HG02970 (cell line): ENCODE measurements around the gene SLC15A4.
"Not testable (repeated sequence)": the region's sequence is repeated elsewhere in the genome, so short reads cannot be mapped to it uniquely, and the experiment has no call there.

Experiments
- ATAC-seq: cut with Tn5 transposase; IDR thresholded peaks from one replicate; pipeline ENCODE4 v1.9.1; 2021; ENCODE audit warnings: mild to moderate bottlenecking, moderate library complexity, moderate number of reproducible peaks; ENCODE audit not compliant: unreplicated experiment, low FRiP score

The SLC15A4 gene

DNA sequence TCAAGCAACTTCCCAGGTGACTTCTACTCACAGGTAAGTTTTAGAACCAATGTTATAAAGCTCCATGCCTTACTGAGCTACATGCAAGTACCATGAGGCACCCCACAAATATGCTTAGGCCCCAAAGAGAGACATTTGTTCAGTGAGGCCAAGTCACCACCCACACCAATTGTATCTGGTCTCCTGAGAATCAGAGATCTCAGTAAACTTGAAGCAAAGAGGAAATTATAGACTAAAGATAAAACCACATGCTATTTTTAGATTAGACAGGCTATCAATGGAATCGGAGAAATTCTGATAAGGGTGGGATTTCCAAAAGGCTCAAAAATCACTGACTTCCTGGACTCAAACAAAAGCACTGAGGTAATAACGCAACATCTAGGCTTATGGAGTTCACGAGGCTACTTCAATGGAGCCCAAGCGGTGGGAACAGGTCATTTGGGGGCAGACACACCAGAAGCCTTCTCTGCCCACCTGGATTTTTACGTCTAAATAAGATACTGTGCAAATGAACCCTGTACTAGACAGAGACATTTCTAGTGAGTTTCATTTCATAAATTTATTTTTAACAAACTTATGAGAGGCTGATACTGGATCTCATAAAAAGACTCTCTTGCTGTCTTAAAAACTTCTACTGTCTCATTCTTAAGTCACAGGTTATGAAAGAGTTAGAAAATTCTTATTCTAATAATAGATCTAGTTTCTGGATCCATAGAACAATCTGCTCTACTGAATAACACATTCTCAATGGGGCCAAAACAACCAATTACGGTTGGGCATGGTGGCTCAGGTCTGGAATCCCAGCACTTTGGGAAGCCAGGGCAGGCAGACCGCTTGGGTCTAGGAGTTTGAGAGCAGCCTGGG is 7.7 kb downstream of the SLC15A4 start:
- no peak for ATAC-seq

- no peak for ATAC-seq
Measured at GRCh38 chr12:128814411-128815261, 9.1 kb downstream of the SLC15A4 start.

- no peak for ATAC-seq
Measured at GRCh38 chr12:128813883-128814282, 9.9 kb downstream of the SLC15A4 start.

DNA sequence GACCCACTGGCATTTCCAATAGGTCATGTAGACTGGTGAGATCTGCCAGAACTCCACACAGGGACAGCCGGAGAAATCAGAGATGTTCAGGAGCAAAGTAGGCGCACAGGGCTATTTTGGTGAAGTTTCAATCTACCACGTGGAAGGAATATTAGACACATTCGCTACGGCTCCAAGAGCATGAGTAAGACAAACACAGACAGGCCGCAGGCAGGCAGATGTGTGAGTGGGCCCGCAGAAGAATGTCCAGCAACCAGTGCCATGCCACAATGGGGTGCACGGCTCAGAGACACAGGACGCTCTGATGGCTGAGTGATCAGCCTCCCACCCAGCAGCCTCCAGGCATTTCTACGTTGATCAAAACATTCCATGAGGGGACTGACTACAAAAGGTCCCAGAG is 10.4 kb downstream of the SLC15A4 start:
- no peak for ATAC-seq

DNA sequence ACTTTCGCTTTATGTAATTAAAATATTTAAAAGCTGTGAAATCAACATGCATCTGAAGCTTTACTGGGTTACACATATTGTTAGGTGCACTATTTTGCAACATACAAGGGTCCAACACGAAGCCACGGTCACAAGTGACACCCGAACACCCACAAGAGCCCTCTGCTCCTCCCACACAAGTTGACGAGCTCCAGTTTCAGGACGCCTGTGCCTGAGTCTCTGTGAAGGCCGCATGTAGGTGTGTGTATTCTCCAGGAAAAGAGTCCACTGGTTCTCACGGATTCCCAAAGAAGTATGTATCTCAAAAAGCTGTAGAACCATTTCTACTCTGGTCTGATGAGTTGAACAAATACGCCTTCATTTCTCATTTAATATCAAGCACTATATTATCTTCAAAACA is 12.0 kb downstream of the SLC15A4 start:
- no peak for ATAC-seq

GRCh38 chr12:128810182-128811127 is 13.3 kb downstream of the SLC15A4 start:
- peak; percentile 88 for ATAC-seq

- no peak for ATAC-seq
Measured at GRCh38 chr12:128808651-128809050, 15.1 kb downstream of the SLC15A4 start.

DNA sequence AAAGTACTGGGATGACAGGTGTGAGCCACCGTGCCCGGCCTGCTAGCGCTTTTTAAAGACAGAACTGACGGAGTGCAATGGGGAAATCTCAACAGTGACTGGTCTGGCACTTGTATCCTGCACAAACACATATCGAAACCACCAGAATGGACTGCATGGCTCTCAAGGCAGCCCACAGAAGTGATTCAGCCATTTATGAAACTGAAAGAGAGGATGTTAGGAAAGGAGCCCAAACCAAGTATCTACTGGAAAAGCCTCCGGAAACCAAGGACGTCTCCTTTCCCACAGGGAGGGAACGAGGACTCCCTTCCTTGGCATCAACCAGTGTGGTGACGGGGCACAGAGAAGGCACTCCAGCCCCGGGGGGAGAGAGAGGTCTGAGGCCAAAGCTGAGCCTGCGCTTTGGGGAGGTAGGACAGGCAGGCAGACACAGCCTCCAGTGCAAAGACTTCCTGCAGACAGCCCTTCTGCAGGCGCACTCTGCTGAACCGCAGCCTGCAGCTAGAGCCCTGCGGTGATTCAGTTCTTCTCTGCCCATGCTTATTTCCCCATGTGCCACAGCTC is 16.5 kb downstream of the SLC15A4 start:
- no peak for ATAC-seq

GRCh38 chr12:128806573-128806972 is 17.2 kb downstream of the SLC15A4 start:
- no peak for ATAC-seq

GRCh38 chr12:128805406-128805805 is 18.4 kb downstream of the SLC15A4 start:
- not testable (repeated sequence) for ATAC-seq

DNA sequence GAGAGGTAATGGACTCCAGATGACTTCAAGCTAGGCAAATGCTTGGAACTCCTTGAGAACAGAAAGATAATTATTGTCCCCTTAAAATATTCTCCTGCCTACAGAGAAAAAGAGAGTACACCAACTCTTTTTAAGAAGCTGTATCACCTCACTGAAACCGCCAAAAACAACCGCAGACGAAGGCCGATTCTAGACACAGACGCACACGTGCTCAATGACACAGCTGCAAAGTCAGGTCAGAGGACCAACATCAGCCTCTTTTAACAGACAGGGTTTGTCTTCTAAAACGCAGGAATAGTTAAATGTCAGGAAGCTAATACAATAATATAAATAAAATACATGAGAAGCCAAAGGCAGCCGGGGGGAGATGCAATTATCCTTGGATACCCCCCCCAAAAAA is 19.0 kb downstream of the SLC15A4 start:
- no peak for ATAC-seq

GRCh38 chr12:128803788-128804187 is 20.0 kb downstream of the SLC15A4 start:
- no peak for ATAC-seq

- ATAC-seq, result no peak
Measured at GRCh38 chr12:128802756-128803155, 21.0 kb downstream of the SLC15A4 start.

GRCh38 chr12:128801879-128802391 is 21.8 kb downstream of the SLC15A4 start:
- no peak for ATAC-seq

GRCh38 chr12:128800606-128801005 is 23.2 kb downstream of the SLC15A4 start:
- no peak for ATAC-seq

DNA sequence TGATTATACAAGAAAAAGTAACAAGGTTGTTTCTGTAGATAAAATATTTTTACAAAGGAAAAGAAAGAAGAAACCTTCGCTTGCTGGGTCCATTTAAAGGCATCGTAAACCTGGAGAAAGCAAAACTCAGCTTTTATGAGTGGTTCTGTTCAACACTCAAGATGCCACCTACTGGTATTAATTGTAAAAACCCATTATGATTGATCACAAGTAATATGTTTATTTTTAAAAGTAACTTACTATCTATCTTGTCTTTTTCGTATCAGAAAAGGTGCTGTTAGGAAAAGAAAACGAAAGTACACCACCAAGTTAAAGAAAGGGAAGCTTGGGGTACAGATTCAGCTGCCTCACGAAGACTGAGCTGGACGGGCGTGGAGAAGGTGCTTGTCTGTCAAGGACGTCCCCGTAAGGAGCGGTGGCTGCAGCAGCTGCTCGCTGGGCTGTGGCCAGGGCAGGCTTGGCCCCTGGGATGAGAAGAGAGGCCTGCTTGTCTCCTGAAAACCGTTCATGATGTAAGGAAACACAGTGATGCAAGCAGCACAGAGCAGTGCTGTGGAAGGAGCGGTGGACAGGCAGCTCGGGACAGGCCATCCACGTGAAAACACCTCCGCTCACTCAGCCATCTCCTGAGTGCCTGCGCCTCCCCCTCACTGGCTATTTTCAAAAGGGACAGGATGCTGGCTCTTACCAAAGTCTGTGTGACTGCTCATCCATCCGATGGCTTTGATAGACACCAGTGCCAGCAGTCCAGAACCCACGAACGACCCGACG is 25.0 kb downstream of the SLC15A4 start:
- ATAC-seq, result no peak

DNA sequence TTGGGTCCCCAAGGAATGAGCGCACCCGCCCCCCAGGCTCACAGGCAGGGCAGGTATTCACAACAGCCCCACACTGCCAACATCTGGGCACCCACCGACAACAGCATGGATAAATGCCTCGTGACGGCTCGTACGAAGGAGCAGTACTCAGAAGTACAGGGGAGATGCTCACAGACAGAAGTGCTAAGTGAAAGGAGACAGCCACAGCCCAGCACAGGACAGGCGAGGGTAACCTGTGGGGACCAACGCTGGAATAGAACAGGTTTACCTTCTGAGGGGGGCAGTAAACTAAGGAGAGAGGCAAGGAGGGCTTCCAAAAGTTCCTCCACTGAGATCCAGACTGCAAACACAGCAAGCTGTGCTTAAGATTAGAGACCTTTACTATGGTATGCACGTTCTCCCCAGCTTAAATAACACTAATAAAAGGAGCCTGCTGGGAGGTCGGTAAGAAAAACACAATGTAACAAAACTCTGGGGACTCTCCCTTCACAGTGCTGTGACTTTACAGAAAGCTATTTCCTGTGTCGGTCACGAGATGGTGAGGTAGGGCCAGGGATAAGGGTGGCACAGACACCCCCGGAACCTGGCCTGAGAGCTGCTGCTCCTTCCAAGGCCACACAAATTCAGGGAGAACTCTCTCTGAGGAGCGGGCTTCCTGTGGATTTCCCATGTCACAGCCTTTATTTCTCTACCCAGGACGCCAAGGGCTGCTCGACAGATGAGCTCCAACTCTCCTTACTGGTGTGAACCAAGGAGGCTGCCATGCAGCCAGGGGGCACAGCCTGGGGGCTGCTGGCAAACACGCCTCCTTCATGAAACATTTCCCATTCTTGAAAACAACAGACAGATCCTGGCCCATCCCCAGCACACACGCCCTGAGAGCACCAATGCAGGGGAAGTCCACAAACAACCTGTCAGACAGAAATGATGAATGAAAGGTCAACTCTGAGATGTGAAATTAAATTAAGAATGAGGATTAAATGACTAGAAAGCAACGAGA is 26.3 kb downstream of the SLC15A4 start:
- peak; percentile 40 for ATAC-seq
